Measurements from ENCODE around the gene USP17L29. TPM values are rescaled to one million over a fixed set of nuclear protein-coding genes. Genes with fewer than 3 reads are reported as not detected.
"Not testable (repeated sequence)": the region's sequence is repeated elsewhere in the genome, so short reads cannot be mapped to it uniquely, and the experiment has no call there.

Gene USP17L29, protein sequence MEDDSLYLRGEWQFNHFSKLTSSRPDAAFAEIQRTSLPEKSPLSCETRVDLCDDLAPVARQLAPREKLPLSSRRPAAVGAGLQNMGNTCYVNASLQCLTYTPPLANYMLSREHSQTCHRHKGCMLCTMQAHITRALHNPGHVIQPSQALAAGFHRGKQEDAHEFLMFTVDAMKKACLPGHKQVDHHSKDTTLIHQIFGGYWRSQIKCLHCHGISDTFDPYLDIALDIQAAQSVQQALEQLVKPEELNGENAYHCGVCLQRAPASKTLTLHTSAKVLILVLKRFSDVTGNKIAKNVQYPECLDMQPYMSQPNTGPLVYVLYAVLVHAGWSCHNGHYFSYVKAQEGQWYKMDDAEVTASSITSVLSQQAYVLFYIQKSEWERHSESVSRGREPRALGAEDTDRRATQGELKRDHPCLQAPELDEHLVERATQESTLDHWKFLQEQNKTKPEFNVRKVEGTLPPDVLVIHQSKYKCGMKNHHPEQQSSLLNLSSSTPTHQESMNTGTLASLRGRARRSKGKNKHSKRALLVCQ
- not detected for total RNA-seq
- not detected for polyA plus RNA-seq

- intact Hi-C loops (cut with DNase I); H3K4me1 ChIP-seq; H3K27me3 ChIP-seq; H3K36me3 ChIP-seq; H3K9me3 ChIP-seq; H3K4me3 ChIP-seq; DNase-seq; H3K27ac ChIP-seq: not testable (repeated sequence)
- WGBS, 2 donors, result no CpG with 5 or more reads among the region's 15 CpGs
Measured at GRCh38 chr4:9353338-9353737, at the start of gene USP17L29. Gene USP17L29 (plus strand): TSS chr4:9353638. CDS start chr4:9353638, 0 bp downstream.

DNA sequence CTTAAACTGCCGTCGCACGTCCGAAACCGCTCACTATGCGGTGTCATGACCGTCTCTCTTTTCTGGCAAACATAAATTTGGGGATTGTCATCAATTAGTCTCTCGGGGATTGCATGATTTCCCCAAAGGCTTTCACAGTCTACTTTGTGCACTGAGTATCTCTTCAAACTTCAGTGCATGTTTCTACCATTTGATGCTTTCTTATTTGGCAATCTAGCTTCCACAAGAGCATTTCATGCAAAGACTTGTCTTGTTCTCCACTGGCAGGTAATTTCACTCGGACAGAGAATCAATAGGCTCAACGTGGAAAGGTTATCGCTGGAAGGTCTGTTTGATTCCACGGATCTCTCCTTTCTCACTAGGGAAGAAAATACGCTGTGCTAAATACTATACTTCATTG, 29.2 kb upstream of the USP17L29 start:
- 88 to 90% methylated on average over 1 of the region's 13 CpGs for WGBS, 2 donors
- H3K4me1 ChIP-seq; H3K9me3 ChIP-seq; intact Hi-C loops (cut with DNase I); H3K27me3 ChIP-seq; DNase-seq; H3K36me3 ChIP-seq; H3K27ac ChIP-seq; H3K4me3 ChIP-seq: not testable (repeated sequence)

- H3K9me3 ChIP-seq; DNase-seq; H3K27me3 ChIP-seq; intact Hi-C loops (cut with DNase I); H3K27ac ChIP-seq; H3K4me3 ChIP-seq; H3K36me3 ChIP-seq; H3K4me1 ChIP-seq: not testable (repeated sequence)
- no CpG with 5 or more reads among the region's 15 CpGs for WGBS, 2 donors
Measured at GRCh38 chr4:9324865-9325264, 28.6 kb upstream of the USP17L29 start, which contains the start of gene USP17L24. Gene USP17L24 (plus strand): TSS chr4:9325165. CDS start chr4:9325165, 0 bp downstream.

GRCh38 chr4:9329611-9330010, 23.8 kb upstream of the USP17L29 start, which contains the start of gene USP17L25:
Gene USP17L25 (plus strand): TSS chr4:9329911. CDS start chr4:9329911, 0 bp downstream.
- H3K4me3 ChIP-seq; H3K27me3 ChIP-seq; H3K36me3 ChIP-seq; H3K4me1 ChIP-seq; H3K9me3 ChIP-seq; H3K27ac ChIP-seq; intact Hi-C loops (cut with DNase I); DNase-seq: not testable (repeated sequence)
- WGBS, 2 donors, result no CpG with 5 or more reads among the region's 15 CpGs

DNA sequence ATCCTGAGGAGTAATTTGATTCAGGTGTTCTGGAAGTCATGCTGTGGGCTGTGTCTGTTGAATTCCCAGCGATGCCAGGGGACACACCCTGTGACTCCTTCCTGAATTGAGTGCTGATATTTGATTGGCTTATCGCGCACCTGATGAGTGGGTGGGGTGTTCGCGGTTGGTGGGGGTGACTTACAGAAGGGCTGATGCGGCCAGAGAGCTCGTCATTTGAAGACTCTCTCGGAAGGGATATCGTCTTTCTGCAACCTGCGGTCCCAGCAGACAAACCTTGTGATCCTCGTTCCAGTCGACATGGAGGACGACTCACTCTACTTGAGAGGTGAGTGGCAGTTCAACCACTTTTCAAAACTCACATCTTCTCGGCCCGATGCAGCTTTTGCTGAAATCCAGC, 19.1 kb upstream of the USP17L29 start, which contains the start of gene USP17L26:
TSS of gene USP17L26 (plus strand) at position 301 of the 400 bp plus-strand sequence. CDS start at position 301, 0 bp downstream.
- H3K27ac ChIP-seq; H3K4me1 ChIP-seq; H3K36me3 ChIP-seq; H3K9me3 ChIP-seq; H3K27me3 ChIP-seq; intact Hi-C loops (cut with DNase I); DNase-seq; H3K4me3 ChIP-seq: not testable (repeated sequence)
- WGBS, 2 donors, result 96% methylated on average over 9 of the region's 15 CpGs; no CpG with 5 or more reads in 1 of the 2 donors

DNA sequence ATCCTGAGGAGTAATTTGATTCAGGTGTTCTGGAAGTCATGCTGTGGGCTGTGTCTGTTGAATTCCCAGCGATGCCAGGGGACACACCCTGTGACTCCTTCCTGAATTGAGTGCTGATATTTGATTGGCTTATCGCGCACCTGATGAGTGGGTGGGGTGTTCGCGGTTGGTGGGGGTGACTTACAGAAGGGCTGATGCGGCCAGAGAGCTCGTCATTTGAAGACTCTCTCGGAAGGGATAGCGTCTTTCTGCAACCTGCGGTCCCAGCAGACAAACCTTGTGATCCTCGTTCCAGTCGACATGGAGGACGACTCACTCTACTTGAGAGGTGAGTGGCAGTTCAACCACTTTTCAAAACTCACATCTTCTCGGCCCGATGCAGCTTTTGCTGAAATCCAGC, 14.3 kb upstream of the USP17L29 start, which contains the start of gene USP17L5:
TSS of gene USP17L5 (plus strand) at position 301 of the 400 bp plus-strand sequence. CDS start at position 301, 0 bp downstream.
- DNase-seq; intact Hi-C loops (cut with DNase I); H3K27me3 ChIP-seq; H3K27ac ChIP-seq; H3K9me3 ChIP-seq; H3K4me1 ChIP-seq; H3K36me3 ChIP-seq; H3K4me3 ChIP-seq: not testable (repeated sequence)
- WGBS, 2 donors, result no CpG with 5 or more reads among the region's 15 CpGs

DNA sequence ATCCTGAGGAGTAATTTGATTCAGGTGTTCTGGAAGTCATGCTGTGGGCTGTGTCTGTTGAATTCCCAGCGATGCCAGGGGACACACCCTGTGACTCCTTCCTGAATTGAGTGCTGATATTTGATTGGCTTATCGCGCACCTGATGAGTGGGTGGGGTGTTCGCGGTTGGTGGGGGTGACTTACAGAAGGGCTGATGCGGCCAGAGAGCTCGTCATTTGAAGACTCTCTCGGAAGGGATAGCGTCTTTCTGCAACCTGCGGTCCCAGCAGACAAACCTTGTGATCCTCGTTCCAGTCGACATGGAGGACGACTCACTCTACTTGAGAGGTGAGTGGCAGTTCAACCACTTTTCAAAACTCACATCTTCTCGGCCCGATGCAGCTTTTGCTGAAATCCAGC, 9.6 kb upstream of the USP17L29 start, which contains the start of gene USP17L27:
TSS of gene USP17L27 (plus strand) at position 301 of the 400 bp plus-strand sequence. CDS start at position 301, 0 bp downstream.
- intact Hi-C loops (cut with DNase I), result not testable (repeated sequence)

DNA sequence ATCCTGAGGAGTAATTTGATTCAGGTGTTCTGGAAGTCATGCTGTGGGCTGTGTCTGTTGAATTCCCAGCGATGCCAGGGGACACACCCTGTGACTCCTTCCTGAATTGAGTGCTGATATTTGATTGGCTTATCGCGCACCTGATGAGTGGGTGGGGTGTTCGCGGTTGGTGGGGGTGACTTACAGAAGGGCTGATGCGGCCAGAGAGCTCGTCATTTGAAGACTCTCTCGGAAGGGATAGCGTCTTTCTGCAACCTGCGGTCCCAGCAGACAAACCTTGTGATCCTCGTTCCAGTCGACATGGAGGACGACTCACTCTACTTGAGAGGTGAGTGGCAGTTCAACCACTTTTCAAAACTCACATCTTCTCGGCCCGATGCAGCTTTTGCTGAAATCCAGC, 4.8 kb upstream of the USP17L29 start, which contains the start of gene USP17L28:
TSS of gene USP17L28 (plus strand) at position 301 of the 400 bp plus-strand sequence. CDS start at position 301, 0 bp downstream.
- H3K9me3 ChIP-seq; H3K4me3 ChIP-seq; DNase-seq; H3K27ac ChIP-seq; H3K4me1 ChIP-seq; H3K27me3 ChIP-seq; intact Hi-C loops (cut with DNase I); H3K36me3 ChIP-seq: not testable (repeated sequence)
- no CpG with 5 or more reads among the region's 15 CpGs for WGBS, 2 donors

More for the DNA sequence above, 9.6 kb upstream of the USP17L29 start, which contains the start of gene USP17L27:
- H3K4me1 ChIP-seq, H3K27me3 ChIP-seq, H3K4me3 ChIP-seq, H3K36me3 ChIP-seq, H3K9me3 ChIP-seq, H3K27ac ChIP-seq, DNase-seq: not testable (repeated sequence)
- no CpG with 5 or more reads among the region's 15 CpGs for WGBS, 2 donors

GRCh38 chr4:9350866-9351265, 2.6 kb upstream of the USP17L29 start:
- H3K9me3 ChIP-seq; H3K4me3 ChIP-seq; H3K4me1 ChIP-seq; H3K27me3 ChIP-seq; H3K27ac ChIP-seq; intact Hi-C loops (cut with DNase I); H3K36me3 ChIP-seq; DNase-seq: not testable (repeated sequence)
- WGBS, 2 donors, result 92 to 95% methylated on average over 13 of the region's 18 CpGs

DNA sequence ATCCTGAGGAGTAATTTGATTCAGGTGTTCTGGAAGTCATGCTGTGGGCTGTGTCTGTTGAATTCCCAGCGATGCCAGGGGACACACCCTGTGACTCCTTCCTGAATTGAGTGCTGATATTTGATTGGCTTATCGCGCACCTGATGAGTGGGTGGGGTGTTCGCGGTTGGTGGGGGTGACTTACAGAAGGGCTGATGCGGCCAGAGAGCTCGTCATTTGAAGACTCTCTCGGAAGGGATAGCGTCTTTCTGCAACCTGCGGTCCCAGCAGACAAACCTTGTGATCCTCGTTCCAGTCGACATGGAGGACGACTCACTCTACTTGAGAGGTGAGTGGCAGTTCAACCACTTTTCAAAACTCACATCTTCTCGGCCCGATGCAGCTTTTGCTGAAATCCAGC, 9.4 kb downstream of the USP17L29 start, which contains the start of gene USP17L30:
TSS of gene USP17L30 (plus strand) at position 301 of the 400 bp plus-strand sequence. CDS start at position 301, 0 bp downstream.
- H3K27ac ChIP-seq; H3K4me1 ChIP-seq; H3K27me3 ChIP-seq; DNase-seq; H3K9me3 ChIP-seq; H3K4me3 ChIP-seq; H3K36me3 ChIP-seq; intact Hi-C loops (cut with DNase I): not testable (repeated sequence)
- WGBS, 2 donors, result no CpG with 5 or more reads among the region's 15 CpGs

GRCh38 chr4:9379881-9380280, 26.4 kb downstream of the USP17L29 start:
- H3K27me3 ChIP-seq; DNase-seq; H3K36me3 ChIP-seq; intact Hi-C loops (cut with DNase I); H3K4me3 ChIP-seq; H3K27ac ChIP-seq; H3K9me3 ChIP-seq; H3K4me1 ChIP-seq: not testable (repeated sequence)
- 49 to 87% methylated on average over 1 of the region's 1 CpG for WGBS, 2 donors
